Stimulated activated CD4-positive, alpha-beta T cell treated with anti-CD3 and anti-CD28 coated beads, Interleukin-12 subunit alpha, Interleukin-12 subunit beta, amount 100 ng/mL, for 48 hours (primary cell): ENCODE measurements around the gene CA10.

Source experiments
- DNase-seq, 3 donors: peaks; one replicate each; pipeline ENCODE4 v3.0.0-alpha.2; 2020; ENCODE audit warnings: low read depth in 2 of 3, low spot score in 1 of 3

The CA10 gene

DNA sequence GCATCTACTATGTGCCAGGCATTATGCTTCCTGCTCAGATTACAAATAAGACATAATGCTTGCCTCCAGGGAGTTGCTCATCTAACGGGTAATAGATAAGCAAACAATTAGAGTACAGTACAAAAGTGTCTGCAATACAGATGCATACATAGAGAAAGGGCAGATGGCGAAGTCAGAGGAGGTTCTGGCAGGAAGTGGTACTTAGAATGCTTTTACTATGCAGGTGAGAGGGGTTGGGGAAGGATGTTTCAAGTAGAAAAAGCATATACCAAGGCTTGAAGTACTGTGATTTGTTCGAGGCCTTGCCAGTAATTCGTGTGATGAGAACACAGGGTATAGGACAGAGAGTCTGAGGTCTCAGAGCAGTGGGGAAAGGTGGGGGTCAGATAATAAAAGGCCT is 548.4 kb downstream of the CA10 start:
- no peak for DNase-seq

DNA sequence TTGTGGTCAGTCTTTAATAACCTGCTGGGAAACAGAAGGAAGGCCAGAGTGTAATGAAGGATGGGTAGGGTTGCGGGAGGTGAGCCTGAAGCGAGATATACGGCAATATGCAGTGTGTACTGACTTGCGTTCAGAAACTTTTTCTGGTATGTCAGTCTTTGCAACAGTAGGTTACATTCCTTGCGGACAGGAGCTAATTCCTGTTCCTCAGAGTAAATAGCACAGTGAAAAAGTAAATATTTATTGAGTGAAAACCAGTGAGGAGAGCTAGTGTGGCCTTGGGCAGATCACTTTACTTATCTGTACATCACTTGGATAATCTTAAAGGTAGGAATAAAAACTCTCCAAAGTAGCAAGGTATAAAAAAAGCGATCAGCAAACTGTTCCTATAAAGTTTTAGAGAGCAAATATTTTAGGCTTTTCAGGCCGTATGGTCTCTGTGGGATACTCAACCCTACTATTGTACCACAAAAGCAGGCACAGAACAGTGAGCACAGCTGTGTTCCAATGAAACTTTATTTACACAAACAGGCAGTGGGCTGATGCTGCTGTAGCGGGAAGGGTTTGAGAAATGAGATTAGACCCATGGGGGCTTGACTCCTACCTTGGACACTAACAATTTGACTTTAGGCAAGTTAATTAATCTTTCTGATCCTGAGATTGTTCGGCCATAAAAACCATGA is 550.1 kb downstream of the CA10 start:
- DNase-seq: no peak

DNA sequence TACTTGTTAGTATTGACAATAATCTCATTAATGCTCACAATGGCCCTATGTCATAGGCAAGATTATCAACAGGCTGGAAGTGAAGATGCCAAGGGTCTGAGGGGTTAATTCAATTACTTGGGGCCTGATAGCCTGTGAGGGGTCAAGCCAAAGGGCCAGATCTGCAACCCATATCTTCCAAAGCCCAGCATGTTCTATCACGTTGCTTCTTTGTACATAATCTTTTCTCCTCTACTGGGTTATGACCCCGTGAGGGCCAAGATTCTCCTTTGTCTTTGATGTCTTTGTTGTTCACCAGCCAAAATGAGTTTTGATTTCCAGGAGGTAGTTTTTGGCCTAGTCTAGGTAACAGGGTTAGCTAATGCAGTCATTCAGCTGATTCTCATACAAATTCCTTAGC is 551.0 kb downstream of the CA10 start:
- DNase-seq: no peak

DNA sequence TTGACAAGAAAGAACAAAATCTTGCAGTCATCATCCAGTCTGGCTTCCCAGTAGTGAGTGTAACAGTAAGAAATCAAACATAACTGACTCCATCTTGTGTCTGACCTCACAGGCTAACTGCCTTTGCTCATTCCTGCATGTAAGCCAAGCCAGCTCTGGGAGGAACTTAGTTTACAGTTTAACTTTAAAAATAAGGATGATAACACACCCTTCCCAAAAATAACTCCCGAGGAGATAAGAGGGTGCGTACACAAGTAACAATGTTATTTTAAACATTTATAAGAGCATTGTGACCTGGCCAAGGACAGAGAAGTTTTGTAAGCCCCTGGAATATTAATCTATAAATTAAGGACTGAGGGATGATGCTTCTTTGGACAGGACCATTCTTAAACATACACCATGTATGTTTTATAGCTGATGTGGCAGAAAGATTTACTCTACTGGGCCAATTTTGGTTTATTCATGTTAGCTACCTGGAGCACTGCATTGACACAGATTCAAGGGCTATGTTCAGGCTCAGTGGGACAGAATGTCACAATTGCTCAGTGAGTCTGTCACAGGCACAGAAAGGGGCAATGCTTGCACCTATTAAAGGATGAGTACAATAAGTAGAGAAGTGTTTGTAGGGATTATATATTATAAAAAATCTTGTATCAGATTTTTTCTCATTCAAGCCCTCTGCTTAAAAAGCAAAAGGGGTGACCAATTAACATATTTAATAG is 554.1 kb downstream of the CA10 start:
- no peak for DNase-seq

DNA sequence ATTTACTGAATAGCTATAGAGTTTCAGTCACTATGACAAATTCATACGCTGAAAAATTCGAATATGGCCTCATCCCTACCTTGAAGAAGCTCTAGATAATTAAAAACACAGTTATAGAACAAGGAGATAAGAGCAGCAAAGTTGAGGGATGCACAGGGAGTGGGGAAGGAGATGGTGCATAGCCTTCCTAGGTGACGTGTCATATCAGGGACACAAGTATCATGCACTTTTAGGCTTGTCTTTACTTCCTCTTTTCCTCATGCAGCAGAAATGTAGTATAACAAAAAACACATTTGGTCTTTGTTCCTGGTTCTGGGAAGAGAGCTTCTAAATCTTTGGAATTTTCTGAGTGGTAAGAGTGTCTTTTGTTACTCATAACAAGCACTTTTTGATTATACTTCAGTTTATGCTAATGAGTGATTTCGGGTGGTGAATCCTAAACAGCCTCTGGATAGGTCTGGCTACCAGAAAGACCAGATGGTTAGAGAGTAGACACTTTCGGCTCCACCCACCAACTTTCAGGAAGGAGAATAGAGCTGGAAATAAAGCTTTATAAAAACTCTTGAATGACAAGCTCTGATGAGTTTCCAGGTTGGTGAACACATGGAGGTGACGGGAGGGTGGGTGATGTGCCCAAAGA is 556.8 kb downstream of the CA10 start:
- no peak for DNase-seq

DNA sequence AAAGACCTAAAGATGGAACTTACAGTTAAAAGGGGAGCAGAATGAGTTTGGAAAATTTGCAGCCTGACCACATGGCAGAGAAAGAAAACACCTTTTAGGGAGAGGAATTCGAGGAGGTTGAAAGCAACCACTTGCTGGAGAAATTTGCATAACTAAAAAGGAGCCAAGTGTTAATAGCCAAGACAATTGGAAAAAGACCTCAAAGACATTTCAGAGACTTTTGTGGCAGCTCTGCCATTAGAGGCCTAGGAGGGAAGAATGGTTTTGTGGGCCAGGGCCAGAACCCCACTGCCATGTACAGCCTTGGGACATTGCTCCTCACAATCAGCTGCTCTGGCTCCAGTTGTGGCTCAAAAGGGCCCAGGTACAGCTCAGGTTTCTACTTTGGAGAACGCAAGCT is 559.7 kb downstream of the CA10 start:
- DNase-seq: no peak

DNA sequence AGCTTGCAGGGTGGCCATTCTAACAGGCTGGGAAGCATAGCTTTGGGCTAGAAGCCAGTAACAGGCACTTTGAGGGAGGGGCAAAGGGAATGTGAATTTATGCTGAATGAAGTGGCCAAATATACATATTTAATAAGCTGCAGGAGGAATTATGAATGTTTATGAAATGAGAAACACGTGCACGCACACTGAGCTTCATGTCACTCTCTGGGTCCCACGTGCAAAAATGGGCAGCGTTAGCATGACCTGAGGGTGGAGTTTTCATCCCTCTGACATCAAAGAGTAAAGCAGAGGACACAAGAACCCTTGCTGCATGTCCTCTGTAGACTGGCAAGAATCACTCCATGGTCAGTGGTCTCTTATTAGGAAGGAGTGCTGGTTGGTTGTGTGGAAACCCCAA is 561.2 kb downstream of the CA10 start:
- no peak for DNase-seq

DNA sequence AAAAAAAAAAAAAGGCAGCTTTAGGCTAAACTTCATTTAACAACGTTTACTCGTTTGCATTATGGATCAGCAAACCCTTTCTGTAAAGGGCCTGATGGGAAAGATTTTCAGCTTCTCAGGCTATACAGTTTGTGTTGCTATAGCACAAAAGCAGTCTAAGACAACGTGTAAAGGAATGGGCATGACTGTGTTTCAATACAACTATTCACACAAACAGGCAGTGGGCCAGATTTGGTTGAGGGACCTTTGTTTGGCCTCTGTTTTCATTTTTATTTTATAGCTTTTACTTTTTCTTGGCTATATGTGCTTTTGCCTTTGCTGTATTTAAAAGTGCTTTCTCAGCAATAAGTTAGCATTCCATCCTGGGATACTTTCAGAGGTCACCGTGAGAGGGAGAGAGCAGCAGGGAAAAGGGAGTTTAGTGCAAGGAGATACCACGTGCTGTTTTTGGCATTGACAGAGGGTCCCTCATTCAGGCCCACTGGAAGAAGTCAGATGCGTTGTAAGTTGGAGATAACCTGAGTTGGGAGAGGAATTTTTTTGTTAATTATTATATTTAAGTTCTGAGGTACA is 562.6 kb downstream of the CA10 start:
- DNase-seq: no peak

DNA sequence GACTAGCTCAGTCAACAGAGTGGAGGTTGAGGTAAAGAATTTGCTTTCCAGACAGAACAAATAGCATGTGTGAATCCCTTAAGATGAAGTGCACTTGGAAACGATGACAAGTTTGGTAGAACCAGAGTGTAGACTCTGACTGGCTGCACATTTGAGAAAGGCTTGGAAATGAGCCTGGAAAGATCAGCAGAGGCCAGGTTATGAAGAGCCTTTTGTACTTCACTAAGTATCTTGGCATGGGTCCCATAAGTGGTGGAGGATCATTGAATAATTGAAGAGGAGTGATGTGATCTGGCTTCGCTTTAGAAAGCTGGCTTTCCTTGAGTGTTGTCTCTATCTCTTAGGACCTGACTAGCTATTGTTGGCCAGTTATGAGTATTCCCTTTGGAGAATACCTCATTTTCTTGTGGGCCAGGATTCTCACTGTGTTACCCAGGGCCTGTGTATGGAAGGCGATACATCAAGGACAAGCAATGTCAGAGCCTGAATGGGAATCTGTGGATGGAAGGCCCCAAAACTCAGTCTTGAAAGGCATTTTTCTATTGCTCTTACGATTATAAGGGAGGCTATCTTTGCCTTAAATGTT is 568.4 kb downstream of the CA10 start:
- DNase-seq: no peak

DNA sequence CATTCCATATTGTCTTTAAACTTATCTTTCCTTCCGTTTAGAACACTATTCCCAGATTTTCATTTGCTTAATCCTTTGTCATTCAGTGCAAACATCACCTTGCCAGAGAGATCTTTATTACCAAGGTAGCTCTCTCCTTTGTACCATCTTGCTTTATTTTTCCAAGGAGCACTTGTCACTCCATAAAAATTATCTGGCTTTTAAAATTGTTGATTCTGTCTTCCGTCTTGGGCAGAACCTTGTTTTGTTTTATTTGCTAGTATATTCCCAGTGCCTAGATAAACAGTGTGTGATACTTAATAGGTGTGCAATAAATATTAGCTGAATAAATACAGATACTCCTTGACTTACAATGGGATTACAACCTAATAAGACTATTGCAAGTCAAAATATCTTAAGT is 570.5 kb downstream of the CA10 start:
- DNase-seq: no peak

DNA sequence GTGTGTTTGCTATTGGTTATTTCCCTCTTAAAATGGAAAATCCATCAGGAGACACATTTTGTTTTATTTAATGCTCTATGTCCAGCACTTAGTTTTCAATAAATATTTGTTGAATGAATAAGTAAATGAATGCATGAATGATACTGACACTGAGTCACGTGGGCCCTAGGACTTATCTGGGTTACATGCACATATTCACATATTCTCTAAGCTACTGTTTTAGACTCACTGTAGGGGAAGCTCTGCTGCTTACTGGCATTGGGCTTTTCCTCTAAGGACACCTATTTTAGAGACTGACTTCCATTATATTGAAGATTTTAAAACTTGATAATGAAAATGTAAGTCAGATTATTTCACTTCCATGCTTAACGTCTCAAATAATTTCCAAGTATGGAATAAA is 571.0 kb downstream of the CA10 start:
- no peak for DNase-seq

DNA sequence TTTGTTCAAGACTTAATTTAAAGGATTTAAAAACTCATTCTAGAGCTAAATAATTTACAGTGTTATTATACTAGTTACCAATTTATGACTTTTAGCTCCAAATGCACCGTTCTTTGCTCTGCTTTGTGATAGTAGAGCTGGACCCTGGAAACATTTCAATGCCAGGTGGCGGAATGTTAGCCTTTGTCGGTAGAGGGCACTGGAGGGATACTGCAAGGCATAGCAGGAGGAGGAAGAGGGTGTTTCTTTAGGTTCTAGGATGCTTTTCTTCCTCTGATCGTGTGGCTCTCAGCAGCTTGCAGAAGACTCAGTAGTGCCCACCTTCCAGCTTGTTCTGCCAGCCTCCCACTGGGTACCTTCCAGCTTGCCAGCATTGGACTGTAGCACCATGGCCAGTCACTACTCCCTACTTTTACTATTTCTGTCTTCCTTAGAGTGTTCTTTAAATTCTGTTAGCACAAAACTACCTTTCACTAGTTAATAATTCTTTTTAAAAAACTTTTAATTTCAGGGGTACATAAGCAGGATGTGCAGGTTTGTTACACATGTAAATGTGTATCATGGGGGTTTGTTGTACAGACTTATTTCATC is 572.9 kb downstream of the CA10 start:
- no peak for DNase-seq

DNA sequence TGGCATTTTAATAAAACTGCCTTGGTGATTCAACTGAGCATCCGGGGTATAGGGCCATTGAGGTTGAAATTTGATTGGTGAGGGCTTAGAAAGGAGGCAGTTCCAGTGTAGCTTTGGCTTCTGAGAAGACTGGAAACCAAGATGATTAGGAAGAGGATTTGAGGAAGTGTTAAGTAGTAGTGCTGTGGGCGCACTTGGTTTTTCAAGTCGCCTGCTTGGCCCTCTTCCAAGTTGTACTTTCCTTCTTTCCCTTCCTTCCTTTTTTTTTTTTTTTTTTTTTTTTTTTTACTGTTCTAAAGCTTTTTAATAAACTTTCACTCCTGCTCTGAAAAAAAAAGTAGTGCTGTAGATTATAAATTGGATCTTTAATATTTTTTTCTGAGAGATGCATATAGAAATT is 577.6 kb downstream of the CA10 start:
- DNase-seq: no peak
